ENCODE results near the gene NSD1.
A peak's percentile ranks its signal among the peaks of the same experiment; 100 is the strongest.

NSD1 gene

DNA sequence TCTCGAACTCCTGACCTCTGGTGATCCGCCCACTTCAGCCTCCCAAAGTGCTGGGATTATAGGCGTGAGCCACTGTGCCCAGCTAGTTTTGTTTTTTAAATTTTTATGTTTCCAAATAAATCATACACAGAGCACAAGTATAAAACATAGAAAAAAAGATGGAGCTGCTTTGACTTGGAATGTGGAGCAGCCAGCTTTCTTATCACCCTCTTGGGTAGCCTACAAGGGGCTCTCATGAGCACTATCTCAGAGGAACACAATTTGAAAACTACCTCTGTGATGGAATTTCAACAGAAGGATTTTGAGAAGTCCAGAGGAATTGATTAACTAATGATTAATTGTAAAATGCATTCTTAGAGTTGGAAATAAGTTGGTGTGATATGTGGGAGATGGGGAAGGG lies 45.9 kb downstream of the NSD1 start:
- DNase-seq (ENCODE audit: low read depth in 2 of 2) = no peak
- TF ChIP-seq, protein P1, sequence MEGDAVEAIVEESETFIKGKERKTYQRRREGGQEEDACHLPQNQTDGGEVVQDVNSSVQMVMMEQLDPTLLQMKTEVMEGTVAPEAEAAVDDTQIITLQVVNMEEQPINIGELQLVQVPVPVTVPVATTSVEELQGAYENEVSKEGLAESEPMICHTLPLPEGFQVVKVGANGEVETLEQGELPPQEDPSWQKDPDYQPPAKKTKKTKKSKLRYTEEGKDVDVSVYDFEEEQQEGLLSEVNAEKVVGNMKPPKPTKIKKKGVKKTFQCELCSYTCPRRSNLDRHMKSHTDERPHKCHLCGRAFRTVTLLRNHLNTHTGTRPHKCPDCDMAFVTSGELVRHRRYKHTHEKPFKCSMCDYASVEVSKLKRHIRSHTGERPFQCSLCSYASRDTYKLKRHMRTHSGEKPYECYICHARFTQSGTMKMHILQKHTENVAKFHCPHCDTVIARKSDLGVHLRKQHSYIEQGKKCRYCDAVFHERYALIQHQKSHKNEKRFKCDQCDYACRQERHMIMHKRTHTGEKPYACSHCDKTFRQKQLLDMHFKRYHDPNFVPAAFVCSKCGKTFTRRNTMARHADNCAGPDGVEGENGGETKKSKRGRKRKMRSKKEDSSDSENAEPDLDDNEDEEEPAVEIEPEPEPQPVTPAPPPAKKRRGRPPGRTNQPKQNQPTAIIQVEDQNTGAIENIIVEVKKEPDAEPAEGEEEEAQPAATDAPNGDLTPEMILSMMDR (IDR thresholded peaks at IDR 0.05; ENCODE audit: low read depth, low read length) = no peak
- H3K4me3 ChIP-seq (replicated peaks in 1 of 2; ENCODE audit: low read depth in 2 of 2, low read length in 2 of 2) = no peak overlapping the region

DNA sequence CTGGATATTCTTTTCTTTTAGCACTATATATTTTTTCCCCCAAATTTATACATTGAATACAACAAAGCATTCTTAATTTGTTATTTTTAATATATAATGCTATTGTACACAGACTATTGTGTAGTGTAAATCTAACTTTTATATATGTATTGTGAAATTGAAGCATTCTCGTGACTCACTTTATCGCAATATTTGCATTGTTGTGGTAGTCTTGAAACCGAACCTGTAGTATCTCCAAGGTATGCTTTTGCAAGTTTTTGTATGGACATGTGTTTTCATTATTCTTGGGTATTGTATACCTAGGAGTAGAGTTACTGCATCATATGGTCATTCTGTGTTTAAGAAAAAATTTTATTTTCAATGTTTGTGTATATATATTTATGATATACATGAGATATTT lies 49.6 kb downstream of the NSD1 start:
- TF ChIP-seq, protein P1 (IDR thresholded peaks at IDR 0.05; ENCODE audit: low read depth, low read length) = no peak

DNA sequence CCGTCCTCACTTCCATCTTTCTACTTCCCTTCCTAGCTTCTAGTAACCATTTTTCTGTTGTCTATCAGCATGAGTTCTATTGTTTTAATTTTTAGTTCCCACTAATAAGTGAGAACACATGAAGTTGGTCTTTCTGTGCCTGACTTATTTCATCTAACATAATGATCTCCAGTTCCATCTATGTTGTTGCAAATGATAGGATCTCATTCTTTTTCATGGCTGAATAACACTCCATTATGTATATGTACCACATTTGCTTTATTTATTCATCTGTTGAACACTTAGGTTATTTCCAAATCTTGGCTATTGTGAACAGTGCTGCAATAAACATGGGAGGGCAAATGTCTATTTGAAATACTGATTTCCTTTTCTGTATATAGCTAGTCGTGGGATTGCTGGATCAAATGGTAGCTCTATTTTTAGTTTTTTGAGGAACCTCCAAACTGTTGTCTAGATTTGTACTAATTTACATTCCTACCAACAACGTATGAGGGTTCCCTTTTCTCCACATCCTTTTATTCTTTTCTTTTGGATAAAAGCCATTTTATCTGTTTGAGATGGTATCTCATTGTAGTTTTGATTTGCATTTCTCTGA lies 50.3 kb downstream of the NSD1 start:
- H3K4me3 ChIP-seq (replicated peaks in 1 of 2; ENCODE audit: low read depth in 2 of 2, low read length in 2 of 2) = no peak overlapping the region
- DNase-seq (ENCODE audit: low read depth in 2 of 2) = no peak
- TF ChIP-seq, protein P1 (IDR thresholded peaks at IDR 0.05; ENCODE audit: low read depth, low read length) = no peak

More for the DNA sequence above, 49.6 kb downstream of the NSD1 start:
- peak in 1 of 2 donors; percentile 14 for DNase-seq (ENCODE audit: low read depth in 2 of 2)
- H3K4me3 ChIP-seq (replicated peaks in 1 of 2; ENCODE audit: low read depth in 2 of 2, low read length in 2 of 2) = no peak overlapping the region

DNA sequence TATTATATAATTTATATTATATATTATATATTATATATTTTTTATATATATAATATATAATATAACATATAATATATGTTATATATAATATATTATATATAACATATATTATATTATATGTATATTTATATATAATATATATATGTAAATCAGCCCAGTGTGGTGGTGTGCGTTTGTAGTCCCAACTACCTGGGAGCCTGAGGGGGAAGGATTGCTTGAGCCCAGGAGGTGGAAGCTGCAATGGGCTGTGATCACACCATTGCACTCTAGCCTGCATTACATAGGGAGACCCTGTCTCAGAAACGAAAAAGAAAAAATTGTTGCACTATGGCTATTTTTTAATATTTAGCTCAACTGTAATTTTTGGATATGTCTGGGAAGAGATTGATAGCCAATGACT lies 52.4 kb downstream of the NSD1 start:
- DNase-seq (ENCODE audit: low read depth in 2 of 2) = no peak
- TF ChIP-seq, protein P1 (IDR thresholded peaks at IDR 0.05; ENCODE audit: low read depth, low read length) = no peak
- no peak overlapping the region for H3K4me3 ChIP-seq (replicated peaks in 1 of 2; ENCODE audit: low read depth in 2 of 2, low read length in 2 of 2)

DNA sequence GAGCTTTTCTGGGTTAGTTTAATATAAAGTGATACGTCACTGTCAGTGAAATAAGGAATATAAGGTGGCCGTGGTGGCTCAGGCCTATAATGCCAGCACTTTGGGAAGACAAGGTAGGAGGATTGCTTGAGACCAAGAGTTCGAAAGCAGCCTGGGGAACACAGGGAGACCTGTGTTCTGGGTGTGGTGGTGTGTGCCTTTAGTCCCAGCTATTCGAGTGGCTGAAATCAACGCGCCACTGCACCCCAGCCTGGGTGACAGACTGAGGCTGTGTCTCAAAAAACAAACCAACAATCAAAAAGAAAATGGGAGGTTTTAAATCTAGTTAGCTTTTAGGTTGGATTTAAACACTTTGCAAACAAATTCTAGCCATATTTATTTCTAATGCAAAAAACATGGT lies 53.1 kb downstream of the NSD1 start:
- TF ChIP-seq, protein P1 (IDR thresholded peaks at IDR 0.05; ENCODE audit: low read depth, low read length) = no peak
- DNase-seq (ENCODE audit: low read depth in 2 of 2) = no peak

DNA sequence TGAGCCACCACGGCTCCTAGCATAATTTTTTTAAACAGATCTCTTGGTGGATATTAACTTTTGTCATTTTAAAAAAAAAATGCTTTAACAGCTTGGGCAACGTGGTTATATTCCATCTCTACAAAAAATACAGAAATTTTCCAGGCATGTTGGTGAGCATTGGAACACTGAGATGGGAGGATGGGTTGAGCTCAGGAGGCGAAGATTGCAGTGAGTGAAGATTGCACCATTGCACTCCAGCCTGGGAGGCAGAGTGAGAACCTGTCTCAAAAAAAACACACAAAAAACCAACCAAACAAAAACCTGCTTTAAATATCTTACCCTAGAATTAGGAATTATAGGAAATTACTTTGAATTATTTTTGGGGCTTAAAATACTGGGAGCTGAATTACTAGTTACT lies 55.2 kb downstream of the NSD1 start:
- no peak for DNase-seq (ENCODE audit: low read depth in 2 of 2)
- no peak overlapping the region for H3K4me3 ChIP-seq (replicated peaks in 1 of 2; ENCODE audit: low read depth in 2 of 2, low read length in 2 of 2)
- TF ChIP-seq, protein P1 (IDR thresholded peaks at IDR 0.05; ENCODE audit: low read depth, low read length) = no peak

More for the DNA sequence above, 53.1 kb downstream of the NSD1 start:
- no peak overlapping the region for H3K4me3 ChIP-seq (replicated peaks in 1 of 2; ENCODE audit: low read depth in 2 of 2, low read length in 2 of 2)

DNA sequence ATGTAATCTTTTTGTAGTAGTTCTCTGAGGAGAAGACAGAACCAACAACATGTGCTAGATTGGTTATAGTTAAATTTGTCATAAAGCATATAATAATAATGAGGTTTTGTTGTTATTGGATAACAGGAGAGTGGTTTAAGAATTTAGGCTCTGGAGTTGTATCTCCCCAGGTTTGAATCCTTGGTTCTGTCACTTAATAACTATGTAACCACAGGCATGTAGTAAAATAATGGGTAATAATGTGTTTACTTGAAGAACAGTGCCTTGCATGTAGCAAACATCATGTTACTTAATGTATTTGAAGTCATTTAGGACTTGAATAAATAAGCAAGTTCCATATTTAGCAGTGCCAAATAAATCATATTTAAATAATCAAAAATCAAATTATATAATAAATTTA lies 55.8 kb downstream of the NSD1 start:
- TF ChIP-seq, protein P1 (IDR thresholded peaks at IDR 0.05; ENCODE audit: low read depth, low read length) = no peak

More for the DNA sequence above, 55.8 kb downstream of the NSD1 start:
- H3K4me3 ChIP-seq (replicated peaks in 1 of 2; ENCODE audit: low read depth in 2 of 2, low read length in 2 of 2) = no peak overlapping the region
- peak in 1 of 2 donors; percentile 31 for DNase-seq (ENCODE audit: low read depth in 2 of 2)
